HL-60 (cell line): ENCODE data around the gene CRYBA2.

ENCODE experiments used
- GABPA ChIP-seq: IDR thresholded peaks from 2 replicates; pipeline ENCODE4 v1.6.1; 2012; ENCODE audit warnings: low read depth
- POLR2AphosphoS5 ChIP-seq: IDR thresholded peaks from 2 replicates; pipeline ENCODE4 v1.6.1; 2012; ENCODE audit warnings: low read depth
- SPI1 ChIP-seq: IDR thresholded peaks from 2 replicates; pipeline ENCODE4 v1.6.1; 2012; ENCODE audit warnings: low read depth, mild to moderate bottlenecking, borderline replicate concordance
- TF ChIP-seq, protein P1 (sequence below): IDR thresholded peaks from one replicate; pipeline ENCODE4 v1.5.1; 2011; ENCODE audit warnings: low read length, control low read depth, inconsistent platforms; ENCODE audit not compliant: insufficient read depth
- TF ChIP-seq, protein P2 (sequence below): IDR thresholded peaks from 2 replicates; pipeline ENCODE4 v1.6.1; 2012; ENCODE audit warnings: low read depth; ENCODE audit not compliant: insufficient replicate concordance

DNA sequence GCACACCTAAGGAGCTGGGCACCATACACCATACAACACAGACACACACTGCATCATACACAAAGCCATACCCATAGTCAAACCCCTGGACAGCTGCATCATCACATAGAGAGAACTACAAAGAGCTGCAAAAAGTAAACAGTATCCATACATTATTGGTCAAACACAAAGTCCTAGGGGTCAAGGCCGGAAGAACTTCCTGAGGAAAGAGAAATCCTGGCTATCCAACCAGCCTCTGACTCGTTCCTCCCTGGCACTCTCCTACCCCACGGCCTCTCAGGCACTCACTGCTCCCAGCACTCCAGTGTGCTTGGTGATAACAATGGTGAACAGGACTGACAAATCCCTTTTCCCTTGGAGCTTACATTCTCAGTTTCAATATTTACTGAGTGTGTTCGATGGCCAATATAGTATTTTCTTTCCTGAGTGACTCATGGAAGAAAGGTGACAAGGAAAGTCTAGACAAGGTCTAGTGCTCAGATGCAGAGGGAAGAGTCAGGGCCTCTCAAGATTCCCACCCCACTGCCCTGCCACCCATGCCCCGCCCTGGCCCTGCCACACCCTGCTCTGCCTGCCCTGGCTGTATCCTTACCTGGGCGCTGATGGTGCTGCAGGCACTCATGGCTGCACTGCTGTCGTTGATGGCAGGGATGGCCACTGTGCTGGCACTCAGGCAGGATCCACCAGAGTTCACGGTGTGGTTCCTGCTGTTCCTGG lies 44.7 kb upstream of the CRYBA2 start:
- TF ChIP-seq, protein P1, sequence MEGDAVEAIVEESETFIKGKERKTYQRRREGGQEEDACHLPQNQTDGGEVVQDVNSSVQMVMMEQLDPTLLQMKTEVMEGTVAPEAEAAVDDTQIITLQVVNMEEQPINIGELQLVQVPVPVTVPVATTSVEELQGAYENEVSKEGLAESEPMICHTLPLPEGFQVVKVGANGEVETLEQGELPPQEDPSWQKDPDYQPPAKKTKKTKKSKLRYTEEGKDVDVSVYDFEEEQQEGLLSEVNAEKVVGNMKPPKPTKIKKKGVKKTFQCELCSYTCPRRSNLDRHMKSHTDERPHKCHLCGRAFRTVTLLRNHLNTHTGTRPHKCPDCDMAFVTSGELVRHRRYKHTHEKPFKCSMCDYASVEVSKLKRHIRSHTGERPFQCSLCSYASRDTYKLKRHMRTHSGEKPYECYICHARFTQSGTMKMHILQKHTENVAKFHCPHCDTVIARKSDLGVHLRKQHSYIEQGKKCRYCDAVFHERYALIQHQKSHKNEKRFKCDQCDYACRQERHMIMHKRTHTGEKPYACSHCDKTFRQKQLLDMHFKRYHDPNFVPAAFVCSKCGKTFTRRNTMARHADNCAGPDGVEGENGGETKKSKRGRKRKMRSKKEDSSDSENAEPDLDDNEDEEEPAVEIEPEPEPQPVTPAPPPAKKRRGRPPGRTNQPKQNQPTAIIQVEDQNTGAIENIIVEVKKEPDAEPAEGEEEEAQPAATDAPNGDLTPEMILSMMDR, result no peak
- TF ChIP-seq POLR2AphosphoS5 (no peak), GABPA (no peak), SPI1 (no peak)
- TF ChIP-seq, protein P2, sequence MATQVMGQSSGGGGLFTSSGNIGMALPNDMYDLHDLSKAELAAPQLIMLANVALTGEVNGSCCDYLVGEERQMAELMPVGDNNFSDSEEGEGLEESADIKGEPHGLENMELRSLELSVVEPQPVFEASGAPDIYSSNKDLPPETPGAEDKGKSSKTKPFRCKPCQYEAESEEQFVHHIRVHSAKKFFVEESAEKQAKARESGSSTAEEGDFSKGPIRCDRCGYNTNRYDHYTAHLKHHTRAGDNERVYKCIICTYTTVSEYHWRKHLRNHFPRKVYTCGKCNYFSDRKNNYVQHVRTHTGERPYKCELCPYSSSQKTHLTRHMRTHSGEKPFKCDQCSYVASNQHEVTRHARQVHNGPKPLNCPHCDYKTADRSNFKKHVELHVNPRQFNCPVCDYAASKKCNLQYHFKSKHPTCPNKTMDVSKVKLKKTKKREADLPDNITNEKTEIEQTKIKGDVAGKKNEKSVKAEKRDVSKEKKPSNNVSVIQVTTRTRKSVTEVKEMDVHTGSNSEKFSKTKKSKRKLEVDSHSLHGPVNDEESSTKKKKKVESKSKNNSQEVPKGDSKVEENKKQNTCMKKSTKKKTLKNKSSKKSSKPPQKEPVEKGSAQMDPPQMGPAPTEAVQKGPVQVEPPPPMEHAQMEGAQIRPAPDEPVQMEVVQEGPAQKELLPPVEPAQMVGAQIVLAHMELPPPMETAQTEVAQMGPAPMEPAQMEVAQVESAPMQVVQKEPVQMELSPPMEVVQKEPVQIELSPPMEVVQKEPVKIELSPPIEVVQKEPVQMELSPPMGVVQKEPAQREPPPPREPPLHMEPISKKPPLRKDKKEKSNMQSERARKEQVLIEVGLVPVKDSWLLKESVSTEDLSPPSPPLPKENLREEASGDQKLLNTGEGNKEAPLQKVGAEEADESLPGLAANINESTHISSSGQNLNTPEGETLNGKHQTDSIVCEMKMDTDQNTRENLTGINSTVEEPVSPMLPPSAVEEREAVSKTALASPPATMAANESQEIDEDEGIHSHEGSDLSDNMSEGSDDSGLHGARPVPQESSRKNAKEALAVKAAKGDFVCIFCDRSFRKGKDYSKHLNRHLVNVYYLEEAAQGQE, result no peak
